K562 (cell line): ENCODE measurements around the gene ZNF224.

Source experiments
- CBX3 ChIP-seq, 2 experiments: IDR thresholded peaks; 1 replicate in 1 of 2; 2 replicates in 1 of 2; pipeline ENCODE4 v1.6.1; 2012; ENCODE audit warnings: inconsistent platforms in 2 of 2, low read length in 2 of 2, borderline replicate concordance in 1 of 2, control low read depth in 1 of 2
- EP300 ChIP-seq: IDR thresholded peaks from 2 replicates; pipeline ENCODE4 v1.6.1; 2012; ENCODE audit warnings: low read length, improper control_type of control experiment
- TAF1 ChIP-seq: IDR thresholded peaks from 2 replicates; pipeline ENCODE4 v1.6.1; 2011; ENCODE audit warnings: mild to moderate bottlenecking, low read length, moderate library complexity; ENCODE audit not compliant: insufficient read depth, control insufficient read depth, severe bottlenecking; ENCODE audit errors: extremely low read depth

- no peak for TF ChIP-seq TAF1
- no peak for TF ChIP-seq CBX3 (IDR thresholded peaks at IDR 0.05; ENCODE audit: borderline replicate concordance in 1 of 2, low read length in 2 of 2)
- TF ChIP-seq EP300: no peak; the same call in 1 of the 2 replicates
Measured at GRCh38 chr19:44113138-44113783, 19.1 kb downstream of the ZNF224 start, which contains the start of gene ZNF225.
